Adipose tissue (tissue), 3 donors: ENCODE data around the gene VEGFA. TPM values are rescaled to one million over a fixed set of nuclear protein-coding genes. Genes with fewer than 3 reads are reported as not detected.
A peak's percentile ranks its signal among the peaks of the same experiment; 100 is the strongest.

Experiments used
- H3K27ac ChIP-seq: one replicate; pipeline ENCODE4 v1.5.1; 2013; ENCODE audit warnings: low read depth, low read length
- WGBS, 3 donors: extraction: QIAGEN DNeasy Blood & Tissue Kit; methylation state at CpG; one replicate each; pipeline ENCODE4 v1.1.7; 2013; 5-methylcytosine and 5-hydroxymethylcytosine counted together
- polyA plus RNA-seq, 3 donors: library from polyadenylated mRNA; stranded (reverse); fragments of 200-250 nt; gene quantifications; one replicate each; pipeline ENCODE4 v1.2.3, GENCODE V29; 2013
- donor health status: healthy with polysubstance abuse.
- donor health status: Bipolar disorder and iron deficiency.
- donor health status: healthy.

The VEGFA gene
- 100 to 1,000 TPM in 1 of 3 donors, 10 to 100 TPM in 2; 67.5 to 260 (median 90.8) TPM for polyA plus RNA-seq

DNA sequence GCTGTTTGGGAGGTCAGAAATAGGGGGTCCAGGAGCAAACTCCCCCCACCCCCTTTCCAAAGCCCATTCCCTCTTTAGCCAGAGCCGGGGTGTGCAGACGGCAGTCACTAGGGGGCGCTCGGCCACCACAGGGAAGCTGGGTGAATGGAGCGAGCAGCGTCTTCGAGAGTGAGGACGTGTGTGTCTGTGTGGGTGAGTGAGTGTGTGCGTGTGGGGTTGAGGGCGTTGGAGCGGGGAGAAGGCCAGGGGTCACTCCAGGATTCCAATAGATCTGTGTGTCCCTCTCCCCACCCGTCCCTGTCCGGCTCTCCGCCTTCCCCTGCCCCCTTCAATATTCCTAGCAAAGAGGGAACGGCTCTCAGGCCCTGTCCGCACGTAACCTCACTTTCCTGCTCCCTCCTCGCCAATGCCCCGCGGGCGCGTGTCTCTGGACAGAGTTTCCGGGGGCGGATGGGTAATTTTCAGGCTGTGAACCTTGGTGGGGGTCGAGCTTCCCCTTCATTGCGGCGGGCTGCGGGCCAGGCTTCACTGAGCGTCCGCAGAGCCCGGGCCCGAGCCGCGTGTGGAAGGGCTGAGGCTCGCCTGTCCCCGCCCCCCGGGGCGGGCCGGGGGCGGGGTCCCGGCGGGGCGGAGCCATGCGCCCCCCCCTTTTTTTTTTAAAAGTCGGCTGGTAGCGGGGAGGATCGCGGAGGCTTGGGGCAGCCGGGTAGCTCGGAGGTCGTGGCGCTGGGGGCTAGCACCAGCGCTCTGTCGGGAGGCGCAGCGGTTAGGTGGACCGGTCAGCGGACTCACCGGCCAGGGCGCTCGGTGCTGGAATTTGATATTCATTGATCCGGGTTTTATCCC lies at the start of gene VEGFA:
TSS of gene VEGFA (plus strand) at position 686 of the 846 bp plus-strand sequence.
- WGBS, 3 donors, result 0 to 1% (median 1%) methylated on average over 54 to 61 of the region's 62 CpGs
- peak within 1 kb of the TSS; percentile 66 for H3K27ac ChIP-seq

DNA sequence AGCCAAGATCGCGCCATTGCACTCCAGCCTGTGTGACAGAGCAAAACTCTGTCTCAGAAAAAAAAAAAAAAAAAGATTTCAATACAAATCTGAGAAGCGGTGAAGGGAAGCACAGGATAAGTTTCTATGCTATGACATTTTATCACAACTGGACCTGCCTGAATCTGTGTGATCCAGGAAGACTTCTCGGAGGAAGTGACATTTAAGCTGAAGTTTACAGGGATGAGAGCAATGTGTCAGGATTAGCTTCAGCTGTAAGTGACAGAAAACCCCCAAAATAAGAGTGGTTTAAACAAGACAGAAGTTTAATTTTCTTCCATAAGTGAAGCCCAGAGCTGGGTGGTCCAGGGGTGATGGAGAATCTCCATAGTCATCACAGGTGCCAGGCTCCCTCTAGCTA lies 49.0 kb upstream of the VEGFA start:
- WGBS, 3 donors, result 85 to 95% (median 91%) methylated on average over 4 of the region's 4 CpGs
- H3K27ac ChIP-seq, result no peak overlapping the region

- no peak overlapping the region for H3K27ac ChIP-seq
- WGBS, 3 donors, result 74 to 80% (median 77%) methylated on average over 10 of the region's 10 CpGs
Measured at GRCh38 chr6:43722920-43723545, 47.0 kb upstream of the VEGFA start.

DNA sequence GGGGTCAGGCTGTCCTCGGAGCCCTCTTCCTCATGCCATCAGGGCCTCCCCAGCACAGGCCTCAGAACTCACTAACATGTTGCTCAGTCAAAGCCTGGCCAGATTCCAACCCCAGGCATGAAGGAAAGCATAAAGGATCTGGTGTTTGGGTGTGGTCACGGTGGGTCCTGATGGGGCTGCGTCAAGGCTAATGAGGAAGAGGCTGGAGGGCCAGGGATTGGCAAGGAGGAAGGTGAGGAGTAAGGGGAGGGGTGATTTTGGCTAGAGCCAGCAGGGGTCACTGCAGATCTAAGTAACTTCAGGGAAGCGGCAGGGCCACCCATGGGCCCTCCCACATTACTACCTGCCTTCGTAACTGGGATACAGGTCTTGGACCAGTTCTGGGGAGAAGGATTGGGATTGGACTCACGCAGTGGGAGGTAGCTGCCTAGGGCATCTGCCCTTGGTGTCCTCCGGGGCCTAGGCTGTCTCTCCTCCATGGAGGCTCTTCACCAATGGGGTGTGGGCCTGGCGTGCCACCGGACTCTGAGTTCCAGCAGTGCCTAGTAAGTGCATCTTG lies 46.2 kb upstream of the VEGFA start:
- H3K27ac ChIP-seq, result no peak overlapping the region

DNA sequence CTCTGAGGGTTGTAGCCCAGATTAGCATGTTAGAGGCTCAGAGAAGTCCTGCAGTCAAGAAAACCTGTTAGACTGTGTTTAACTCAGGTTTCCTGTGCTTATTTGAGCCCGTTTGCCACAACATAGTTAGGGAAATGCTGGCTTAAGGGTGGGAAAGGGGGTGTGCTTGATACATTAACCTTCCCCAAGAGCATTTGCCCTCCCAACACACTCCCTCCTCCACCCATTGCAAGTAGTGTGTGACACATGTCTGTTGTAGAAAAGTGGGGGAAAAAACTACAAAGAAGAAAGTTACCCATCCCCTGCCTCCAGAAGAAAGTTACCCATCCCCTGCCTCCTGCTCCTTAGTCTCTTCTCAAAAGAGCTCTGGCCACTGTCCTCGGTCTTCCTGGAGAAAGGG lies 45.7 kb upstream of the VEGFA start:
- no peak overlapping the region for H3K27ac ChIP-seq
- WGBS, 3 donors, result 52 to 70% (median 54%) methylated on average over 2 of the region's 2 CpGs

More for the DNA sequence above, 46.2 kb upstream of the VEGFA start:
- WGBS, 3 donors, result 43 to 62% (median 45%) methylated on average over 9 of the region's 9 CpGs

GRCh38 chr6:43724914-43725642 lies 44.9 kb upstream of the VEGFA start:
- 30 to 63% (median 34%) methylated on average over 17 of the region's 17 CpGs for WGBS, 3 donors
- no peak overlapping the region for H3K27ac ChIP-seq

- H3K27ac ChIP-seq, result no peak overlapping the region
- 83 to 88% (median 87%) methylated on average over 7 of the region's 7 CpGs for WGBS, 3 donors
Measured at GRCh38 chr6:43725643-43726580, 44.1 kb upstream of the VEGFA start.

DNA sequence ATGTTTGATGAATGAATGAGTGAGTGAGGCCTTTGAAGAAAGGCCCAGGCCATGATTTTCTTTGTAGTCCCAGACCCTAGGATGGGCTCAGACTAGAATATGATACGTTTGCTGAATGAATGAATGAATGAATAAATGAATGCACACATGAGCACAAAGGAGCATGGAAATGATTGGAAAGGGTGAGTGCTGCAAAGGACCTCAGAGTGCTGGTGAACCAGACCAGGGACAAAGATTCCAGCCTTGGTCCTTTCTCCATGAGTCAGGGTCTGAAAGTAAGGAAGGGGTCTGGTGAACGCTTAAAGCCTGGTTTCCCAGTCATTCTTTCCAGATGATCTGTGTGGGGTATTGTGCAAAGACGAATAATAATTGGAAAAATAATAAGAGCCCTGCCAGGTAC lies 42.4 kb upstream of the VEGFA start:
- 67 to 91% (median 86%) methylated on average over 3 of the region's 3 CpGs for WGBS, 3 donors
- H3K27ac ChIP-seq, result no peak overlapping the region

DNA sequence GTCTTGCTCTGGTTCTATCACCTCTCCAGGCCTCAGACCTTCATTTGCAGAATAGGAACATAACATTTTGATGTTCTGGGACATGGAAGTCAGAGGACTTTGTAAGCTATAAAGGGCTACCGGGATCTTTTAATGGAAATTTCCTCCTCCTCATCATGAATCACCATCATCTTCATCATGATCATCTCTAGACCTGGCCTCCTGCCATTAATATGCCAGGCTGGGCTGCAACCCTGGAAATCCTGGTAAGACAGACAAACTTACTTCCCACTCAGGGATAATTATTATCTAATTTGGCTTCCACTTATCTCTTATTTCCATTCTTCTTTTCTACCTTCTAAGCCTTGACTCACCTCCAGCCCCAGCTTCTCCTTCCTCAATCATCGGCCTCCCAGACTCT lies 41.4 kb upstream of the VEGFA start:
- WGBS, 3 donors, result 60 to 68% (median 66%) methylated on average over 2 of the region's 2 CpGs
- no peak overlapping the region for H3K27ac ChIP-seq

DNA sequence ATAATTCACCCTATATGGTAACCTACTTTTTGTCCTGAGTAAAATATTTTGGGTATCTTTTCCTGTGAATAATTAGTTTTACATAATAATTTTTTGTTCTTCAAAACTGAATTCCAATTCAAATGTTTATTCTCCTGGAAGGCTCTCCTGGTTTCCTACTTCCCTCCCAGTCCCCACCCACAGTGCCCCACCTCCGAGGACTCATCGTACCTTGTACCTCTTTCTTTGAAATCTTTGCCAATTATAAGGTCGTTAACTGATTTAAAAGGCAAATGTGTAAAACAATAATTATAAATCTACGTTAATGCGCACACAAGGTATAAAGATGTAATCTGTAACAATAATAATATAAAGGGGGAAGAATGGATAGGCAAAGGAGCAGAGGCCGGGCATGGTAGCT lies 40.5 kb upstream of the VEGFA start:
- 84 to 93% (median 93%) methylated on average over 6 of the region's 6 CpGs for WGBS, 3 donors

DNA sequence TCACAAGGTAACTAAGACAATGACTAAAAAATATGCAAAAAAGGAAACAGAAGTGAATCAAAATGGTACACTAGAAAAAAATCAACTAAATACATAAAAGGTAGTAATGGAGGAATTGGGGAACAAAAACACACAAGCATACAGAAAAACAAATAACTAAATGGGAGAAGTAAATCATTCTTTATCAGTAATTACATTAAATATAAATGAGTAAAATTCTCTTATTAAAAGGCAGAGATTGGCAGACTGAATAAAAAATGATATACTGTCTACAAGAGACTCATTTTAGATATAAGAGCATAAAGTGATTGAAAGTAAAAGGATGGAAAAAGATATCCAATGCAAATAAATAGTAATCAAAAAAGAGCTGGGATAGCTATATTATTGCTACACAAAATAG lies 39.4 kb upstream of the VEGFA start:
- no peak overlapping the region for H3K27ac ChIP-seq

More for the DNA sequence above, 40.5 kb upstream of the VEGFA start:
- H3K27ac ChIP-seq, result no peak overlapping the region

DNA sequence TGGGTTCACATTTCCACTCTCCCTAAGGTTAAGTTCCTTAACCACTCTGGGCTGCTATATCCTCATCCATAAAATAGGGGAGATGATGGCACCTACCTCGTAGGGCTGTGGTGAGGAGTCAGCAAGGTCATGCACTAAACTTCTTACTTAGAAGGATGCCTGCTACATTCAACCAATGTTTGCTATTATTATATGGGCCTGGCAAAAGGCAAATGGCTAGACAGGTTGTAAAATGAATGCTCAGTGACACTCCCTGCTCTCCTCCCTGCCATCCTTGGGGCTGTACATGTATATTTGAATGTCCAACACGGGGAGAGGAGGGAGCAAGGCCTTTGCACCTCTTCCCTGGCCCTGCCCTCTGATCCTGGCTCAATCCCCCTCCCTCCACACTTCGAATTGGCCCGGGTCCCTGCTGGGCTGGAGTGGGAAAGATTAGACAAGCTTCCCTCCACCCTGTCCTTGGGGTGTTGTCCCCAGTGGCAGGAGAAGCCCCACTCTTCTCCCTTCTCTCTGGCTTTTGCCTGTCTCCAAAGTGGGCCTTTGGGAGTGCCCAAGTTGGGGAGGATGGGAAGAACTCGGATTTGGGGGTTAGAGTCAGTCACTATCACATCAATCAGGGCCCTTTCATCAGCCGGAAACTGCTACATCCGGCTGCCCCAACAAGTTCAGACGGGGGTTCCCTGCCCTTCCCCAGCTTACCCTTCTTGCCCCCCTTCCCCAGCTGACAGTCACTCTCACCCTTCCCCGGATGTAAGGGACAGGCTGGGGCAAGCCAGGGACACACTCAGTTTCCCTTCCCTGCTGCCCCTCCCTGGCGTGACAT lies 36.3 kb upstream of the VEGFA start:
- WGBS, 3 donors, result 45 to 63% (median 48%) methylated on average over 10 of the region's 10 CpGs

DNA sequence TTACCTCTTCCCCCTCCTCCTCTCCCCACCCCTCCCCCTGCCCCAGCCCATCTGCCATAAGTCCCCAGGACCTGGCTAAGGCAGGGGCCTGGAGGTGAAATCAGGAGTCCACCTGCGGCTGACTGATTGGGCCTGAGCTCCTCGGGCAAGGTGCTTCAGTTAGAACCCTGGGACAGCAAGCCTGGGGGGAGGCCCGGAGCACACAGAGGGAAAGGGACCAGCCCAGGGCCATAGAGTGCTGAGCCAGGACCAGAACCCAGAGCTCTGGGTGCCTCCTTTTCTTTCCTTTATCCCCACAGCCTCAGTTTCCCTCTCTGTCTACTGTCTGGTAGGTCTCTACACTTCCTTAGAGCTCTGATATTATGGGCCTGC lies 35.7 kb upstream of the VEGFA start:
- WGBS, 3 donors, result 75 to 87% (median 78%) methylated on average over 3 of the region's 3 CpGs
- H3K27ac ChIP-seq, result no peak overlapping the region

More for the DNA sequence above, 36.3 kb upstream of the VEGFA start:
- no peak overlapping the region for H3K27ac ChIP-seq

DNA sequence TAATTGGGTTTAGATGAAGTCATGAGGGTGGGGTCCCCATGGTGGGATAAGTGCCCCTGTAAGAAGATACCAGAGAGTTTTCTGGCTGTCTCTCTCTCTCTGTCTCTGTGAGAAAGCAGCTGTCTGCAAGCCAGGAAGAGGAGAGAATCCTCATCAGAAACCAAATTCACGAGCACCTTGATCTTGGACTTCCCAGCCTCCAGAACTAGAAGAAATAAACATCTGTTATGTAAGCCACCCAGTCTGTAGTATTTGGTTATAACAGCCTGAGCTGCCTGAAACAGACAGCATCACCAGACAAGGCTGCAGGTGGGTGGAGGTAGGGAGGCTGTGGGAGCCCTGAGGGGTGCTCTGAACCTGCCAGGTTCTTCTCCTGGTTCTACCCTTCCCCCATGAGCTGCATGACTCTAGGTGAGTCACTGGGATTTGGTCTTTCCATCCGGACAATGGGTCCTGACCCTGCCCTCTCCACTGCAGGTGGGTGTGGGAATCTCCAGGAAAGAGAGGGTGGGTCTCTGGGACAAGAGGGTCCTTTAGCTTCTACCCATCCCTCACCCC lies 34.3 kb upstream of the VEGFA start:
- no peak overlapping the region for H3K27ac ChIP-seq
- WGBS, 3 donors, result 90 to 97% (median 94%) methylated on average over 2 of the region's 2 CpGs

GRCh38 chr6:43736211-43736786 lies 33.7 kb upstream of the VEGFA start:
- 81 to 96% (median 96%) methylated on average over 2 of the region's 2 CpGs for WGBS, 3 donors
- no peak overlapping the region for H3K27ac ChIP-seq

- no peak overlapping the region for H3K27ac ChIP-seq
- 75 to 84% (median 81%) methylated on average over 2 of the region's 2 CpGs for WGBS, 3 donors
Measured at GRCh38 chr6:43736844-43737243, 33.2 kb upstream of the VEGFA start.
